Measurements from ENCODE around the gene MACROD2.

The MACROD2 gene

GRCh38 chr20:15866916-15867730 is 1871.8 kb downstream of the MACROD2 start:
- ATAC-seq (no peak), DNase-seq (no peak)

- ATAC-seq = no peak
- no peak for DNase-seq
Measured at GRCh38 chr20:15867899-15868298, 1872.6 kb downstream of the MACROD2 start.

GRCh38 chr20:15875446-15875845 is 1880.1 kb downstream of the MACROD2 start:
- no peak for ATAC-seq
- no peak for DNase-seq

GRCh38 chr20:15882553-15882952 is 1887.2 kb downstream of the MACROD2 start:
- ATAC-seq = no peak

GRCh38 chr20:15886250-15886649 is 1890.9 kb downstream of the MACROD2 start:
- no peak for DNase-seq
- no peak for ATAC-seq

More at GRCh38 chr20:15882553-15882952, 1887.2 kb downstream of the MACROD2 start:
- no peak for DNase-seq

GRCh38 chr20:15887387-15887786 is 1892.1 kb downstream of the MACROD2 start:
- ATAC-seq = no peak

GRCh38 chr20:15889061-15889460 is 1893.7 kb downstream of the MACROD2 start:
- no peak for DNase-seq
- ATAC-seq = no peak

More at GRCh38 chr20:15887387-15887786, 1892.1 kb downstream of the MACROD2 start:
- DNase-seq = no peak

GRCh38 chr20:15889514-15890256 is 1894.4 kb downstream of the MACROD2 start:
- ATAC-seq (no peak), DNase-seq (no peak)

- DNase-seq (no peak), ATAC-seq (no peak)
Measured at GRCh38 chr20:15890407-15890982, 1895.2 kb downstream of the MACROD2 start.

- ATAC-seq (no peak), DNase-seq (no peak)
Measured at GRCh38 chr20:15895126-15895525, 1899.8 kb downstream of the MACROD2 start.

- DNase-seq (peak; percentile 4), ATAC-seq (peak; percentile 69)
Measured at GRCh38 chr20:15895560-15896084, 1900.3 kb downstream of the MACROD2 start.

GRCh38 chr20:15899967-15900366 is 1904.7 kb downstream of the MACROD2 start:
- DNase-seq (no peak), ATAC-seq (no peak)

- DNase-seq = no peak
- ATAC-seq = no peak
Measured at GRCh38 chr20:15900443-15900842, 1905.1 kb downstream of the MACROD2 start.

GRCh38 chr20:15902493-15902892 is 1907.2 kb downstream of the MACROD2 start:
- no peak for ATAC-seq
- peak; percentile 9 for DNase-seq

GRCh38 chr20:15905661-15906060 is 1910.3 kb downstream of the MACROD2 start:
- DNase-seq = no peak
- no peak for ATAC-seq

GRCh38 chr20:15909995-15910394 is 1914.7 kb downstream of the MACROD2 start:
- ATAC-seq = no peak
- DNase-seq = no peak

GRCh38 chr20:15911581-15911980 is 1916.3 kb downstream of the MACROD2 start:
- DNase-seq (no peak), ATAC-seq (no peak)

GRCh38 chr20:15913391-15914025 is 1918.2 kb downstream of the MACROD2 start:
- DNase-seq = no peak
- ATAC-seq = no peak

GRCh38 chr20:15916623-15917022 is 1921.3 kb downstream of the MACROD2 start:
- DNase-seq (no peak), ATAC-seq (no peak)

- no peak for DNase-seq
- no peak for ATAC-seq
Measured at GRCh38 chr20:15917283-15917682, 1922.0 kb downstream of the MACROD2 start.

- DNase-seq (no peak), ATAC-seq (no peak)
Measured at GRCh38 chr20:15918631-15919030, 1923.3 kb downstream of the MACROD2 start.

GRCh38 chr20:15919118-15919517 is 1923.8 kb downstream of the MACROD2 start:
- DNase-seq = no peak
- ATAC-seq = no peak

All from stimulated activated naive CD8-positive, alpha-beta T cell treated with anti-CD3 and anti-CD28 coated beads, Interleukin-15, Interleukin-2, amounts not matched to agents 100 U/mL and 50 U/mL, for 24 hours (primary cell).